Skin of body (tissue), 2 donors: ENCODE data around the gene VPS41. TPM values are rescaled to one million over a fixed set of nuclear protein-coding genes. Genes with fewer than 3 reads are reported as not detected.

Source experiments
- DNase-seq: peaks from one replicate; lab custom pipeline; 2025; lab: John Stamatoyannopoulos, UW
- total RNA-seq: library from RNA; depleted of rRNA; stranded (reverse); fragments of >200 nt; gene quantifications from one replicate; pipeline ENCODE4 v1.2.3, GENCODE V29; 2014

The VPS41 gene
- total RNA-seq, 1 donor from 2014 or later, result 44.6 TPM

DNA sequence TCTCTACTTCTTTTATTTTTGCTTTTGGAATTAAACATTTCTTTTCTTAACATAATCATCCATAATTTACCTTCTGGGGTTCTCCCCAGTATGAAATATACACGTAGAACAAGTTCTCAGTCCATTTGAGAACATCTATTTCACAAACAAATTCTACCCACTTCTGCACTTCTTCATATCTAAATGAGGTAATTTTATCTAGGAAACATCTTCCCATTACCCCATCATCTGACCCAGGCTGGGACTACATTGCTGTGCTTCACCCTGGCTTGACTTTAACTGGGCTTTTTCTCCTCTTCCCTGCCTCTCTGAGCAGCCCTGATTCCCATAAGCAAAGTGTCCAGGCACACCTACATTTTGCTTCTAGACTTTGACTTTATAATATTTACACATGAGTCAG is 234.5 kb downstream of the VPS41 start:
- no peak for DNase-seq

DNA sequence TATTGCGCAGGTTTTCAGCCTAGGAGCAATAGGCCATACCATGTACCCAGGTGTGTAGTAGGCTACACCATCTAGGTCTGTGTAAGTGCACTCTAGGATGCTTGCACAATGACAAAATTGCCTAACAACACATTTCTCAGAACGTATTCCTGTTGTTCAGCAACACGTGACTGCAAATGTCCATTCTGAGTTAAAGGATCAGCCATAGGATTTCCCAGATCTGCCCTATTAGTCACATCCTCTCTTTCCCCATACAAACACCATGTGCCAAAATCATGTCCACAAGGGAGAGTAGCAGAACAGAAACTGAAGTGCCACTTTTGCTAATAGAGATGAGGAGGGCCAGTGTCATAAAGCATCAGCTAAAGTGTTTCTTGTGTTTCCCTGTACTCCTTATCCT is 235.2 kb downstream of the VPS41 start:
- no peak for DNase-seq

Other genes with a start within 250 kb of the VPS41 start
- 0.20 TPM for gene POU6F2, start 68.7 kb upstream of the VPS41 start, total RNA-seq